ENCODE data around the gene SLC46A1.

DNA sequence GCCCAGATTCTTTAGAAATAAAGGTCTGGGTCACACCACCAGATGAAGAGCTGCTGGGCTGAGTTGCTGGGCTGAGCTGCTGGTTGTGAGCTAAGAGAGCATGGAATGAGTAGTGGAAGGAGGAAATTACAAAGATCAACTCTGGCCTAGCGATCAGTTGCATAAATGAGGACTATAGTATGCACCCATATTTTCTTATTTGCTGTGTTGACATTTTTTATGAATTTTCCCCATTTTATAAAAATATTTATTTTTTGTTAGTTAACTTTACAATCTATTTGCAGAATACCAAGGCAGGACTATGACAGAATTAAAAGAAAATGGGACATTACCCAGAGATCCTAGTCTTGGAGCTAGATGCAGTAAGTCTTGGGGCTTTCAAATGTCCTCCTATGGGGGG is 43.8 kb upstream of the SLC46A1 start:
- no peak for TF ChIP-seq ZNF8 (CRISPR knock-in tag; IDR thresholded peaks at IDR 0.05)
- TF ChIP-seq OSR1 (CRISPR knock-in tag; IDR thresholded peaks at IDR 0.05), result no peak
- TF ChIP-seq PPARA (CRISPR knock-in tag; IDR thresholded peaks at IDR 0.05; ENCODE audit: borderline replicate concordance), result no peak
- TF ChIP-seq POU6F1 (CRISPR knock-in tag; IDR thresholded peaks at IDR 0.05; ENCODE audit: borderline replicate concordance, low read depth), result no peak
- no peak for TF ChIP-seq RARB (CRISPR knock-in tag; IDR thresholded peaks at IDR 0.05)

Measured in SK-N-SH treated with all-trans-retinoic acid at 6 μM for 48 hours (cell line).